GOT3 (cell line): ENCODE results near the gene CCDC182.

Source experiments
- DNase-seq: peaks from one replicate; lab custom pipeline; 2025; ENCODE audit warnings: mixed read lengths; lab: John Stamatoyannopoulos, UW

CCDC182 gene

GRCh38 chr17:57756951-57757350 lies 11.9 kb upstream of the CCDC182 start:
- no peak for DNase-seq

GRCh38 chr17:57755480-57756070 lies 10.5 kb upstream of the CCDC182 start:
- DNase-seq: no peak

- no peak for DNase-seq
Measured at GRCh38 chr17:57752031-57752905, 7.2 kb upstream of the CCDC182 start.

- DNase-seq: no peak
Measured at GRCh38 chr17:57751348-57751971, 6.4 kb upstream of the CCDC182 start.

- DNase-seq: no peak
Measured at GRCh38 chr17:57750895-57751294, 5.8 kb upstream of the CCDC182 start.

- no peak for DNase-seq
Measured at GRCh38 chr17:57750109-57750871, 5.2 kb upstream of the CCDC182 start.

GRCh38 chr17:57749701-57750100 lies 4.6 kb upstream of the CCDC182 start:
- no peak for DNase-seq

- no peak for DNase-seq
Measured at GRCh38 chr17:57747221-57748017, 2.3 kb upstream of the CCDC182 start.

GRCh38 chr17:57746221-57746620 lies 1.1 kb upstream of the CCDC182 start:
- DNase-seq: no peak

GRCh38 chr17:57744195-57745170 lies 616 bp downstream of the CCDC182 start:
- DNase-seq: no peak

- no peak for DNase-seq
Measured at GRCh38 chr17:57740235-57740528, 4.9 kb downstream of the CCDC182 start.

GRCh38 chr17:57739402-57740234 lies 5.5 kb downstream of the CCDC182 start:
- no peak for DNase-seq

- DNase-seq: no peak
Measured at GRCh38 chr17:57737450-57737849, 7.6 kb downstream of the CCDC182 start.

GRCh38 chr17:57735707-57736106 lies 9.4 kb downstream of the CCDC182 start:
- no peak for DNase-seq

GRCh38 chr17:57735230-57735629 lies 9.9 kb downstream of the CCDC182 start:
- no peak for DNase-seq

- DNase-seq: no peak
Measured at GRCh38 chr17:57733085-57733484, 12.0 kb downstream of the CCDC182 start.

GRCh38 chr17:57732062-57732461 lies 13.0 kb downstream of the CCDC182 start:
- DNase-seq: no peak

- DNase-seq: no peak
Measured at GRCh38 chr17:57730026-57730701, 14.9 kb downstream of the CCDC182 start.

- DNase-seq: no peak
Measured at GRCh38 chr17:57727630-57728175, 17.4 kb downstream of the CCDC182 start.
